Measurements from ENCODE around the gene C7orf33. TPM values are rescaled to one million over a fixed set of nuclear protein-coding genes. Genes with fewer than 3 reads are reported as not detected.

The C7orf33 gene
- total and polyA plus RNA-seq, 5 donors from 2014 or later: not detected

DNA sequence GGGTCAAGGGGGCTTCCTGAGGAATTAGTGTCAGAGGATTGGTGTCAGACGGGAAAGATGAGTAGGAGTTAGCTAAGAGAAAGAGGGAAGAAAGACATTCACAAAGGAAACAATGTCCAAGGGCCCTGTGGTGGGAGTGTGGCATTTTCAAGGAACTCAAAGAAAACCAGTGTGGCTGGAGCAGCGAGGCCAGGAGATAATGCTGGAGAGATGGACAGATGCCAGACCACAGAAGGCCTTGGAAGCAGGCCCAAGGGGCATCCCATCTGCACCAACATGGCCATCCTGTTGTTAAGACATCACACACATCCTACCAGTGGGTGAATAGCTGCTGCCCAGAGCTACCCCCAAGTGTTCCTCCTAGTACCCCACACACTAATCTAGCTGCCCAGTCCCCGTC is 72.1 kb downstream of the C7orf33 start:
- no peaks in the 10 kb centered on the region for H3K36me3 Mint-ChIP-seq
- Histone ChIP-seq H3K27me3 (ENCODE audit: control insufficient read depth, insufficient read depth, low read length) (no peaks in the 10 kb centered on the region), H3K4me3 (ENCODE audit: low read depth, low read length) (no peak overlapping the region), H3K4me1 (ENCODE audit: control insufficient read depth, insufficient read depth, low read length, poor library complexity, severe bottlenecking) (no peaks in the 10 kb centered on the region), H3K36me3 (ENCODE audit: control insufficient read depth, insufficient read depth, low read length) (no peaks in the 10 kb centered on the region), H3K9me3 (ENCODE audit: control insufficient read depth in 2 of 2, low read length in 2 of 2) (no peaks in the 10 kb centered on the region), H3K27ac (ENCODE audit: insufficient read depth, low read length, poor library complexity, severe bottlenecking) (no peak overlapping the region)
- peaks cover 0 to 10% (median 3%) of the 10 kb centered on the region in 4 donors for H3K4me1 Mint-ChIP-seq
- ATAC-seq (ENCODE audit: low read depth in 2 of 2) (no peak), DNase-seq (no peak)
- H3K27me3 Mint-ChIP-seq: no peaks in the 10 kb centered on the region
- peaks cover 0 to 5% (median 0%) of the 10 kb centered on the region in 7 donors for H3K9me3 Mint-ChIP-seq
- H3K27ac Mint-ChIP-seq: no peak overlapping the region
- no peak overlapping the region for H3K4me3 Mint-ChIP-seq

GRCh38 chr7:148664324-148664723 is 73.8 kb downstream of the C7orf33 start:
- Mint-ChIP-seq H3K36me3 (no peaks in the 10 kb centered on the region), H3K4me1 (peaks cover 0 to 11% (median 3%) of the 10 kb centered on the region in 4 donors), H3K9me3 (peaks cover 0 to 8% (median 0%) of the 10 kb centered on the region in 7 donors), H3K27me3 (peaks cover 4% of the 10 kb centered on the region), H3K4me3 (no peak overlapping the region), H3K27ac (no peak overlapping the region)
- Histone ChIP-seq H3K4me3 (ENCODE audit: low read depth, low read length) (no peak overlapping the region), H3K27ac (ENCODE audit: insufficient read depth, low read length, poor library complexity, severe bottlenecking) (no peak overlapping the region), H3K4me1 (ENCODE audit: control insufficient read depth, insufficient read depth, low read length, poor library complexity, severe bottlenecking) (no peaks in the 10 kb centered on the region), H3K27me3 (ENCODE audit: control insufficient read depth, insufficient read depth, low read length) (no peaks in the 10 kb centered on the region), H3K36me3 (ENCODE audit: control insufficient read depth, insufficient read depth, low read length) (no peaks in the 10 kb centered on the region), H3K9me3 (ENCODE audit: control insufficient read depth in 2 of 2, low read length in 2 of 2) (no peaks in the 10 kb centered on the region)
- DNase-seq (no peak), ATAC-seq (ENCODE audit: low read depth in 2 of 2) (no peak)

DNA sequence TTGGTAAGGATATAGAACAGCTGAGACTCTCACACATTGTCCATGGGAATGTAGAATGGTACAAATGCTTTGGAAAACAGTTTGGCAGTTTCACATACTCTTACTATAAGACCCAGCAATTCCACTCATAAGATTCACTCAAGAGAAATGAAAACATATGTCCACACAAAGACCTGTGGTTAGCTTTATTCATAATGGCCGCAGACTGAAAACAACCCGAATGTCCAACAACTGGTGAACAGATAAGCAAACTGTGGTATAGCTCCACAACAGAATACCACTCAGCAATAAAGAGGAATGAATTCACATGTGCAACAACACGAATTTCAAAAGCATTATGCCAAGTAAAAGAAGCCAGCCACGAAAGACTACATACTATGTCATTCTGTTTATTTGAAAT is 74.7 kb downstream of the C7orf33 start:
- ATAC-seq (ENCODE audit: low read depth in 2 of 2) (no peak), DNase-seq (no peak)
- H3K27me3 ChIP-seq (ENCODE audit: control insufficient read depth, insufficient read depth, low read length): no peaks in the 10 kb centered on the region
- peaks cover 0 to 11% (median 3%) of the 10 kb centered on the region in 4 donors for H3K4me1 Mint-ChIP-seq
- H3K27ac ChIP-seq (ENCODE audit: insufficient read depth, low read length, poor library complexity, severe bottlenecking): no peak overlapping the region
- H3K36me3 Mint-ChIP-seq: no peaks in the 10 kb centered on the region
- H3K27ac Mint-ChIP-seq: no peak overlapping the region
- H3K4me1 ChIP-seq (ENCODE audit: control insufficient read depth, insufficient read depth, low read length, poor library complexity, severe bottlenecking): no peaks in the 10 kb centered on the region
- no peaks in the 10 kb centered on the region for H3K36me3 ChIP-seq (ENCODE audit: control insufficient read depth, insufficient read depth, low read length)
- no peak overlapping the region for H3K4me3 Mint-ChIP-seq
- H3K27me3 Mint-ChIP-seq: peaks cover 4% of the 10 kb centered on the region
- no peaks in the 10 kb centered on the region for H3K9me3 ChIP-seq (ENCODE audit: control insufficient read depth in 2 of 2, low read length in 2 of 2)
- no peak overlapping the region for H3K4me3 ChIP-seq (ENCODE audit: low read depth, low read length)
- peaks cover 0 to 8% (median 0%) of the 10 kb centered on the region in 7 donors for H3K9me3 Mint-ChIP-seq

Other genes with a start within 250 kb of the C7orf33 start
- 41.4 TPM for gene CUL1, start 108.1 kb downstream of the C7orf33 start, total RNA-seq
- 10 to 100 TPM; 44.5 to 56.9 (median 48.0) TPM for gene CUL1, start 108.1 kb downstream of the C7orf33 start, polyA plus RNA-seq